HG02763 (cell line): Measurements from ENCODE around the gene TBC1D9.

Source experiments
- ATAC-seq: cut with Tn5 transposase; IDR thresholded peaks from one replicate; pipeline ENCODE4 v1.9.1; 2021; ENCODE audit warnings: mild to moderate bottlenecking, moderate library complexity; ENCODE audit not compliant: unreplicated experiment

Gene TBC1D9

GRCh38 chr4:140628016-140628415 lies 128.2 kb downstream of the TBC1D9 start:
- no peak for ATAC-seq

- ATAC-seq, result no peak
Measured at GRCh38 chr4:140626661-140627376, 129.4 kb downstream of the TBC1D9 start.

- no peak for ATAC-seq
Measured at GRCh38 chr4:140622333-140622958, 133.7 kb downstream of the TBC1D9 start.

- ATAC-seq, result no peak
Measured at GRCh38 chr4:140621161-140621560, 135.0 kb downstream of the TBC1D9 start.

- ATAC-seq, result no peak
Measured at GRCh38 chr4:140617499-140618248, 138.5 kb downstream of the TBC1D9 start.

- no peak for ATAC-seq
Measured at GRCh38 chr4:140615451-140615850, 140.7 kb downstream of the TBC1D9 start.

GRCh38 chr4:140612357-140612756 lies 143.8 kb downstream of the TBC1D9 start:
- no peak for ATAC-seq

GRCh38 chr4:140611854-140612253 lies 144.3 kb downstream of the TBC1D9 start:
- no peak for ATAC-seq

GRCh38 chr4:140609548-140610425 lies 146.4 kb downstream of the TBC1D9 start:
- ATAC-seq, result peak; percentile 70

GRCh38 chr4:140607852-140608251 lies 148.3 kb downstream of the TBC1D9 start:
- ATAC-seq, result no peak

- no peak for ATAC-seq
Measured at GRCh38 chr4:140604544-140604943, 151.6 kb downstream of the TBC1D9 start.

GRCh38 chr4:140603286-140603685 lies 152.9 kb downstream of the TBC1D9 start:
- no peak for ATAC-seq

- ATAC-seq, result no peak
Measured at GRCh38 chr4:140602714-140603113, 153.5 kb downstream of the TBC1D9 start.

GRCh38 chr4:140600408-140600807 lies 155.8 kb downstream of the TBC1D9 start:
- ATAC-seq, result no peak

GRCh38 chr4:140595065-140595464 lies 161.1 kb downstream of the TBC1D9 start:
- ATAC-seq, result no peak

- no peak for ATAC-seq
Measured at GRCh38 chr4:140584439-140584838, 171.7 kb downstream of the TBC1D9 start.

- ATAC-seq, result no peak
Measured at GRCh38 chr4:140581078-140581477, 175.1 kb downstream of the TBC1D9 start.

GRCh38 chr4:140579278-140579677 lies 176.9 kb downstream of the TBC1D9 start:
- no peak for ATAC-seq

GRCh38 chr4:140575489-140575888 lies 180.7 kb downstream of the TBC1D9 start:
- no peak for ATAC-seq

- ATAC-seq, result no peak
Measured at GRCh38 chr4:140571620-140572019, 184.6 kb downstream of the TBC1D9 start.
